IPS-20b (cell line): ENCODE data around the gene AKT1.

Experiments
- H3K27ac ChIP-seq: one replicate; pipeline ENCODE4 v1.5.1; 2013; ENCODE audit warnings: low read length
- H3K27me3 ChIP-seq: 2 replicates; pipeline ENCODE4 v1.6.1; 2013; ENCODE audit warnings: mild to moderate bottlenecking, low read length, inconsistent platforms; ENCODE audit not compliant: insufficient read depth
- H3K36me3 ChIP-seq: 2 replicates; pipeline ENCODE4 v1.6.1; 2013; ENCODE audit warnings: low read depth, mild to moderate bottlenecking, inconsistent platforms, low read length, moderate library complexity; ENCODE audit not compliant: insufficient read depth
- H3K4me1 ChIP-seq: 2 replicates; pipeline ENCODE4 v1.6.1; 2013; ENCODE audit warnings: mild to moderate bottlenecking, control low read depth, inconsistent platforms, low read length, moderate library complexity; ENCODE audit not compliant: insufficient read depth
- H3K4me3 ChIP-seq: 2 replicates; pipeline ENCODE4 v1.5.1; 2013; ENCODE audit warnings: mild to moderate bottlenecking, low read length, inconsistent platforms
- H3K9ac ChIP-seq: 2 replicates; pipeline ENCODE4 v1.6.1; 2013; ENCODE audit warnings: low read depth, mild to moderate bottlenecking, inconsistent platforms, low read length, moderate library complexity
- H3K9me3 ChIP-seq: 2 replicates; pipeline ENCODE4 v1.6.1; 2013; ENCODE audit warnings: mild to moderate bottlenecking, low read depth, low read length, inconsistent platforms; ENCODE audit not compliant: insufficient read depth

Gene AKT1

DNA sequence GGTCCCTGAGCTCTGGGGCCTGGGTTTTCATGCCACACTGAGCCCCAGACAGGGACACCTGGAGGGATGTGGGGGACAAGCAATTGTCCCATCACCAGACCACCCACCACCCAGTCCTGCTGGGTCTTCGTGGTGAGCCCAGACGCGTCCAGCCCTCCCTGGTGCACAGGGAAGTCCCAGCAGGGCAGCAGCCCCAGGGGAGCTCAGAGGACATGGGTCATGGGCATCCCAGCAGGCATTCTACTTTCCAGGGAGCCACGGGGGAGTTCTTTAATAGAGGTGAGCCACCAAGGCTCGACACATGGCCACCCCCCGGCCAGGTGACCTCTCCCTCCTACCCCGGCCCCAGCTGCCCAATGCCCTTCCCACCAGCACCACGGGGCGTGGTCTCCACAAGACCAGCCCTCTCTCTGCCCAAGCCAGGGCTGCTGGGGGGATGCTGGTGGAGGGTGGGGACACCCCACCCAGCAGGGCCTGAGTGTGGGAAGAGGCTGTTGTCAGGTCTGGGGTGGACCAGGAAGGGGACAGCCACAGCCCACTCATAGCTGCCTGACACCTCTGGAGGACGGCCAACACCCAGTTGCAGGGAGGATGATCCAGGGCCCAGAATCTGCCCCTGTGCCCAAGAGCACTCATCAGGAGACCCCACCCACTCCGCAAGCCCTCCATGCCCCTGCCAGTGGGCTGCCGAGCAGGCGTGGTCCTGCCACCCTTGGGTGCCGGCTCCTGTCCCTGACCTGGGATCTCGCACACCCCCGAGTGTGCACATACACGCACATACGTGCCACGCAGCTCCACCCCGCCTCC is 14.1 kb downstream of the AKT1 start:
- Histone ChIP-seq H3K9me3 (no peaks in the 10 kb centered on the region), H3K36me3 (no peaks in the 10 kb centered on the region), H3K27me3 (no peaks in the 10 kb centered on the region), H3K4me3 (no peak overlapping the region), H3K27ac (no peak overlapping the region), H3K9ac (no peak overlapping the region), H3K4me1 (no peaks in the 10 kb centered on the region)

DNA sequence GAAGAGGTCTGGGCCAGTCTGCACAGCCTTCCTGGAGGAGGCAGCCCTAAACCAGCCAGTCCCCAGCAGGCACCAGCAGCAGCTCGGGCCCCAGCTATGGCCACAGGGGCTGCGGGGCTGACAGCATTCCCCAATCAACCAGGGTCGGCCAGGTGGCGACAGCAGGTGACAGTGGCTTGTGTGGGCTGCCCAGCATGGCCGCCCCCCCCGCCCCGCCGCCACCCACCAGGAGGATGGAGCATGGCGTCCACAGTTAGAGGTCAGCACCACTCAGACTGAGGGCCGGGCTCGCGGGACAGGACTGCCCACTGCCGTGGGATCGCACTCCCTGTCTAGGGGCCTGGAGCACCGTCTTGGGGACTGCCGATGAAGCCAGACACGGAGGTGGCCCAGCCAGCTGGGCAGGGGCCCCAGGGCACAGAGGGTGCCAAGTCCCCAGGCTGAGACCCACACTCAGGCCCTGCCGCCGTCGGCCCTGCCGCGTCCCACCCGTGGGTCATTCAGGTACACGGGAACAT is 15.0 kb downstream of the AKT1 start:
- Histone ChIP-seq H3K9ac (no peak overlapping the region), H3K4me3 (no peak overlapping the region), H3K27ac (no peak overlapping the region), H3K4me1 (no peaks in the 10 kb centered on the region), H3K27me3 (no peaks in the 10 kb centered on the region), H3K9me3 (no peaks in the 10 kb centered on the region), H3K36me3 (no peaks in the 10 kb centered on the region)

DNA sequence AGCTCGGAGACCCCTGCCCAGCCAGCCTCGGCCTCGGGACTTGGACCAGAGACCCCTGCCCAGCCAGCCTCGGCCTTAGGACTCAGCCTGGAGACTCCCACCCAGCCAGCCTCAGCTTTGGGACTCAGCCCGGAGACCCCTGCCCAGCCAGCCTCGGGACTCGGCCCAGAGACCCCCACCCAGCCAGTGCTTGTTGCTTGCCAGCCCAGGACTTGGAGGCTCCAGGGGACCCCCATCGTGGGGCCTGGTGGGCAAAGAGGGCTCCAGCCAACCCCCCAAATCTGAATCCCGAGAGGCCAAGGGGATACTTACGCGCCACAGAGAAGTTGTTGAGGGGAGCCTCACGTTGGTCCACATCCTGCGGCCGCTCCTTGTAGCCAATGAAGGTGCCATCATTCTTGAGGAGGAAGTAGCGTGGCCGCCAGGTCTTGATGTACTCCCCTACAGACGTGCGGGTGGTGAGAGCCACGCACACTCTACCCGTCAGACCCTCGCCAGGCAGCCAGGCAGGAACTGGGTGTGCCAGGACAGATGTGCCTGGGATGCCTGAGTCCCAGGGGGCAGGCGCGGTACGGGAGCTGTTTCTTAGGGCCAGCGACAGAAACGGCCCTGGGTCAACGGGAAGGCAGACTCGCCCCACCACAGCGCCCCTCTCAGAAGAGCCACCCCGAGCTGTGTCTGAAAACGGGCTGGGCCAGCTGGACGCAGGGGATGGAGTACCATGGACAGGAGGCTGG is 15.6 kb downstream of the AKT1 start:
- H3K36me3 ChIP-seq: no peaks in the 10 kb centered on the region
- no peaks in the 10 kb centered on the region for H3K9me3 ChIP-seq
- no peak overlapping the region for H3K27ac ChIP-seq
- H3K9ac ChIP-seq: no peak overlapping the region
- H3K27me3 ChIP-seq: no peaks in the 10 kb centered on the region
- no peak overlapping the region for H3K4me3 ChIP-seq
- H3K4me1 ChIP-seq: no peaks in the 10 kb centered on the region

DNA sequence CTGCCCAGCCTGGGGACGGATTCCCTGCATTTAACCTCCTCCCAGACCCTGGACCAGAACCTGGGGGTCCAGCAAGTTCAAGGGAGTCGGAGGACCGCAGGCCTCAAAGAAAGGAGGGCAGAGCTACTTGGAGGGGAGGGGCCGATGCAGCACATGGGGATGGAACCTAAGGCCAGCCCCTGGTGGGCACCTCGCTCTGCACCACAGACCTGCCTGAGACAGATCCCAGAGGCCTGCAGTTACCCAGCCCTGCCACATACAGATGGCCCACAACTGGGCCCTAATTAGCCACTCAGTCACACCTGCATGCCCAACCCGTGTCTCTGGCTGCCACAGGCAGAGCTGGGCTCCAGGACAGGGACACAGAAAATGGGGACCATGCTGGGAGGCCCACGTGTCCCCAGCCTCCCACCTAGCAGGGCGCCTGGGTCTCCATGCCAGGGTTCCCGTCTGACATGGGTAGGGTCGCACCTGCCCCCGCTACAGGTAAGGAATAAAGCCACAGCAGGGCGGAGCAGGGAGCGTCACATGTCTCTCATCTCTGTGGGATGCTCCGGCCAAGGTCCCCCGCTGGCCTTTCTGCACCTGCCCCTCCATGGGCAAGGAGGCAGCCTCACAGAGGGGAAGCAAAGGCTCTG is 16.7 kb downstream of the AKT1 start:
- Histone ChIP-seq H3K4me1 (no peaks in the 10 kb centered on the region), H3K27ac (no peak overlapping the region), H3K4me3 (no peak overlapping the region), H3K9ac (no peak overlapping the region), H3K36me3 (no peaks in the 10 kb centered on the region), H3K27me3 (no peaks in the 10 kb centered on the region), H3K9me3 (no peaks in the 10 kb centered on the region)

DNA sequence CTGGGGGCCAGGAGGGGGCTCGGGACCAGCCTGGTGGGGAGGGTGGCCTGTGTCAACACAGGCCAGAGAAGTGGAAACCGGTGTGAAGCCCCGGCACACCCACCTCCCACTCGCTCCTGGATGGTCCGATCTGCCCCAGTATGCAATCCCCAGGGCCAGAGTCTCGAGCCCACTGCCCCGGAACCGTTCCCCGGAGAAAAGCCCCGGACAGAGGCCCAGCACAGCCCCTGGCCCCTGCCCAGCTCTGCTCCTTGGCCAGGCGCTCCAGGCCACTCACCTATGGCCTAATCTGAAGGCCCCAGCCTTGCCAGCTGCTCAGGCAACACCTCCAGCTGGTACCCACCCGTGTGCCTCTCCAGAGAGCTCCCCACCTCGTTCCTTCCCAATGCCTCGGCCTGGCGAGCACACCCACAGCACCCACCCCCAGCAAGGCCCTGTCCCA is 17.7 kb downstream of the AKT1 start:
- no peaks in the 10 kb centered on the region for H3K27me3 ChIP-seq
- H3K36me3 ChIP-seq: 0 out of 2 replicates have a peak, but pooled peaks cover 4% of the 10 kb centered on the region
- H3K4me1 ChIP-seq: no peaks in the 10 kb centered on the region
- H3K4me3 ChIP-seq: no peak overlapping the region
- no peak overlapping the region for H3K27ac ChIP-seq
- no peak overlapping the region for H3K9ac ChIP-seq
- H3K9me3 ChIP-seq: no peaks in the 10 kb centered on the region

DNA sequence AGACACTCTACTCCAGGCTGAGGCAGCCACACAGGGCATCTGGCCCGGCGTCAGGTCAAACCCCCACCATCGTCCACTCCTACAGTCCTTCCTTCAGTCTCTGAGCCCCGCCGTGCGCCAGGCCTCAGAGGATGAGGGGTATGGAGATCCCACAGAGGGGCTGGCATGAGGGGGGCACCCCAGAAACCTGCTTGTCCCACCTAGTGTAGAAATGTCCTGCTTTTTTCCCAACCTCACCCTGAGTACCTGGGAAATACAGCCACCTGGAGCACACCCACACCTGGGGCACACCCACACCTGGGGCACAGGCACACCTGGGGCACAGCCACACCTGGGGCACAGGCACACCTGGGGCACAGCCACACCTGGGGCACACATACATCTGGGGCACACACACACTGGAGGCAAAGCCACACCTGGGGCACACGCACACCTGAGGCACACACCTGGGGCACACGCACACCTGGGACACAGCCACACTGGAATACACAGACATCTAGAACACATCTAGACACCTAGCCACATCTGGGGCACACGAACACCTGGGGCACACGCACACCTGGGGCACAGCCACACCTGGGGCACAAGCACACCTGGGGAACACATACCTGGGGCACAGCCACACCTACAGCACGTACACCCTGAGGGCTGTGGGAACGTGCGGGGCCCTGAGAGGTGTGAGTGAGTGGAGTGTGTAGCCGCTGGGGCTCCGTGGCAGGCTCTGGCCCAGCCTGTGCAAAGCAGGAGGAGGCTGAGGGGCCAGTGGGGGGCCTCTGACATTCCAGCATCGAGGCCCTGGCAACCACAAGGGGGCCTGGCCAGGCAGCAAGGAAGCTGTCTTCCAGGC is 18.4 kb downstream of the AKT1 start:
- H3K4me1 ChIP-seq: no peaks in the 10 kb centered on the region
- no peak overlapping the region for H3K27ac ChIP-seq
- H3K27me3 ChIP-seq: no peaks in the 10 kb centered on the region
- no peaks in the 10 kb centered on the region for H3K9me3 ChIP-seq
- H3K4me3 ChIP-seq: no peak overlapping the region
- no peak overlapping the region for H3K9ac ChIP-seq
- H3K36me3 ChIP-seq: peaks cover 11% of the 10 kb centered on the region

DNA sequence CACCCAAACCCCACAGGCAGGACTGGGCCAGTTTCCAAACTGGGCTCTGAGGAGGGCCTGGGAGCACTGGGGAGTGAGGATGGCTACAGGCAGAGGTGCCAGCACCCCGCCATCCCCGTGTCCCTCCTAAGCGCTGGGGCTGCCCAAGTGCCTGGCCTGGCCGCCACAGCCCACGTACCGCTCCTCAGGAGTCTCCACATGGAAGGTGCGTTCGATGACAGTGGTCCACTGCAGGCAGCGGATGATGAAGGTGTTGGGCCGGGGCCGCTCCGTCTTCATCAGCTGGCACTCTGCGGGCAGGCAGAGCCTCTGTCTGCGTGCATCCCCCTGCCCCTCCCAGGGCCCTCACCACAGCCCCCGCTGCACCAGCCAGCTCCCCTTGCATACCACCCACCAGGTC is 19.1 kb downstream of the AKT1 start:
- H3K9ac ChIP-seq: no peak overlapping the region
- H3K9me3 ChIP-seq: peaks cover under 1% of the 10 kb centered on the region; the same call in 1 of the 2 replicates
- no peaks in the 10 kb centered on the region for H3K27me3 ChIP-seq
- no peak overlapping the region for H3K27ac ChIP-seq
- H3K4me3 ChIP-seq: no peak overlapping the region
- no peaks in the 10 kb centered on the region for H3K4me1 ChIP-seq
- peaks cover 18% of the 10 kb centered on the region for H3K36me3 ChIP-seq

DNA sequence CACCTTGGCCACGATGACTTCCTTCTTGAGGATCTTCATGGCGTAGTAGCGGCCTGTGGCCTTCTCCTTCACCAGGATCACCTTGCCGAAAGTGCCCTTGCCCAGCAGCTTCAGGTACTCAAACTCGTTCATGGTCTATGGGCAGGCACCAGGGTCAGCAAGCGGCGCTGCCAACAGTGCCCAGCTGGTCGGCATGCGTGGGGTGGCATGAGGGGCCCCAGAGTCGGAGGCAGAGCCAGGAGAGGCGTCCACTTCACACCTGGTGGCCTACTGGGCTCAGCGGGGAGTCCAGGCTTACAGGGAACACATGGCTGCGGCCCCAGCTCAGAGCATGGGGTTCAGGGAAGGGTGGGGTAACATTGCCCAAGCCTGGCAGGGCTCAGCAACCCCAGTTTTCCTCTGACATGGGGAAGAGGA is 20.5 kb downstream of the AKT1 start:
- Histone ChIP-seq H3K36me3 (peaks cover 27% of the 10 kb centered on the region), H3K27ac (no peak overlapping the region), H3K4me3 (no peak overlapping the region), H3K4me1 (no peaks in the 10 kb centered on the region), H3K27me3 (no peaks in the 10 kb centered on the region), H3K9ac (no peak overlapping the region), H3K9me3 (peaks cover 7% of the 10 kb centered on the region)

DNA sequence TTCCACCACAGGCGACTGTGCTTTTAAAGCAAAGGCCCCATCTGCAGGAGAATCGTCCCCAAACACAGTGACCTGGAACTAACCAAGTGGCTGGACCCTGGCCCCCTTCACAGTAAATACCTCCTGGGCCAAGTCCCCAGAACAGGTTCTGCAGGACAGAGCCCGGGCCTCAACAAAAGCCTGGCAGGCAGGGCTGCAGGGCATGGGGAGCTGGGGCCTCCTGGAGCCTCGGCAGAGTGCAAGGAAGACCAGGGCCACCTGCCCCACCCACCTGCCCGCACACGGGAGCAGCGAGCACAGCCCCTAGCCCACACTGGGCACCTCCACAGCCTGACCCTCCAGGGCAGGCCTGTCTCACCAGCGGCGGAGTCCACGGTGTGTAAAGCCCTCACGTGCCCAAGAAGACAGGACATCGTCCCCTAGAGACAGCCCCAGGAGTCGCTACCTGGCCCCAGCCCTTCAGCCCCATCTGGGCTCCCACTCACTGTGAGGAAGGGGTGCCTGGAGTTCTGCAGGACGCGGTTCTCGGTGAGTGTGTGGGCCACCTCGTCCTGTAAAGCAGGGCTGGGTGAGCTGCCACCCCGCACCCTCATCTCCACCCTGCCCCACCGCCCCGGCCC is 21.0 kb downstream of the AKT1 start:
- Histone ChIP-seq H3K9me3 (peaks cover 7% of the 10 kb centered on the region), H3K4me1 (no peaks in the 10 kb centered on the region), H3K27me3 (no peaks in the 10 kb centered on the region), H3K27ac (no peak overlapping the region), H3K36me3 (peaks cover 27% of the 10 kb centered on the region), H3K9ac (no peak overlapping the region), H3K4me3 (no peak overlapping the region)

DNA sequence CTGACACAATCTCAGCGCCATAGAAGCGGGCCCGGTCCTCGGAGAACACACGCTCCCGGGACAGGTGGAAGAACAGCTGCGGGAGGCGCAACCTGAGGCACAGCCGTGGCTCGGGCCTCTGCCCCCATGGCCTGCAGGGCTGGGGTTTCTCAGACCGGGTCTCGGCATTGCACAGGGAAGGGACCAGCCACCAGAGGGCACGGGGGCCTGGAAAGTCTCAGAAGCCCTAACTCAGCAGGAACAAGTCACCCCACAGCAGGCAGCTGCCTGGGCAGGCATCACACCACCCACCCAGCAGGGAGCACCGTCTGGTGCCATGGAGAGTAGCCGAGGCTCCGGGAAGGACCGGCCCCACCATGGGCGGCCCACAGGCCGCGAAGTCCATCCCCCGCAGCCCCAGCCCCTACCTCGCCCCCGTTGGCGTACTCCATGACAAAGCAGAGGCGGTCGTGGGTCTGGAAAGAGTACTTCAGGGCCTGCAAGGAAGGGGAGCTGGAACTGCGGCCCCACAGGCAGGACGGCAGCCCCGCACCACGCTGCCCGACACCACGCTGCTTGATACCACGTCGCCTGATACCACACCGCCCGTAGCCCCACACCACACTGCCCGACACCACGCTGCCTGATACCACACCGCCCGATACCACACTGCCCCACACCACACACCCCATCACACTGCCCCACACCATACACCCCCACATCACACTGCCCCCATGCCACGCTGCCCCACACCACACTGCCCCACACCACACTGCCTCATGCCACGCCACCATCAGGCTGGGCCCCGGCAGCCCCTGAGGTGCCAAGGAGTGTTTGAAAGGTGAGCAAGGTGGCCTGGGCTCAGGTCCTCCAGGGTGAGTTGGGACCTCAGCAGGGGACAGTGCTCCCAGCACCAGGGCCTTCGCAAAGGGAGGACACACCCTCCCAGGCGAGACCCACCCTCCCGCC is 21.8 kb downstream of the AKT1 start:
- no peaks in the 10 kb centered on the region for H3K4me1 ChIP-seq
- peaks cover 27% of the 10 kb centered on the region for H3K36me3 ChIP-seq
- no peaks in the 10 kb centered on the region for H3K27me3 ChIP-seq
- H3K9ac ChIP-seq: no peak overlapping the region
- no peak overlapping the region for H3K4me3 ChIP-seq
- H3K27ac ChIP-seq: no peak overlapping the region
- H3K9me3 ChIP-seq: peaks cover 7% of the 10 kb centered on the region
